Measurements from ENCODE around the gene SLC49A4.

Gene SLC49A4

GRCh38 chr3:122800031-122800430 is 5.2 kb downstream of the SLC49A4 start:
- Histone ChIP-seq H3K4me3 (ENCODE audit: low read length, poor library complexity, severe bottlenecking) (no peak overlapping the region), H3K4me2 (ENCODE audit: low read depth, low read length, poor library complexity, severe bottlenecking) (peak overlapping the region; percentile 34), H3K79me2 (ENCODE audit: insufficient read depth, low read length) (peaks cover 35% of the 10 kb centered on the region; the same call in 1 of the 2 replicates), H2AFZ (ENCODE audit: low read length) (no peak overlapping the region), H4K20me1 (ENCODE audit: insufficient read depth, low read length, poor library complexity, severe bottlenecking) (peaks cover 4% of the 10 kb centered on the region), H3K9me3 (ENCODE audit: insufficient read depth, low read depth, low read length) (no peaks in the 10 kb centered on the region), H3K4me1 (ENCODE audit: insufficient read depth, low read length, poor library complexity, severe bottlenecking) (peaks cover 38% of the 10 kb centered on the region), H3K9me2 (replicated peaks; ENCODE audit: low read depth, low read length) (no peaks in the 10 kb centered on the region), H3K36me3 (ENCODE audit: insufficient read depth, low read length) (no peaks in the 10 kb centered on the region), H3K9ac (ENCODE audit: low read depth, low read length, poor library complexity, severe bottlenecking) (no peak overlapping the region), H3K27me3 (ENCODE audit: insufficient read depth, low read length, poor library complexity, severe bottlenecking) (no peaks in the 10 kb centered on the region), H3F3A (ENCODE audit: low read depth) (no peaks in the 10 kb centered on the region)
- TF ChIP-seq CTCF (conservative IDR thresholded peaks at IDR 0.05; ENCODE audit: low read length) (no peak), EZH2phosphoT487 (IDR thresholded peaks at IDR 0.05; ENCODE audit: borderline replicate concordance) (no peak)

GRCh38 chr3:122800706-122801237 is 5.9 kb downstream of the SLC49A4 start:
- Histone ChIP-seq H3K27me3 (ENCODE audit: insufficient read depth, low read length, poor library complexity, severe bottlenecking) (no peaks in the 10 kb centered on the region), H3K9ac (ENCODE audit: low read depth, low read length, poor library complexity, severe bottlenecking) (no peak overlapping the region), H3K4me2 (ENCODE audit: low read depth, low read length, poor library complexity, severe bottlenecking) (peak overlapping the region; percentile 13), H3K36me3 (ENCODE audit: insufficient read depth, low read length) (no peaks in the 10 kb centered on the region), H3K9me2 (replicated peaks; ENCODE audit: low read depth, low read length) (no peaks in the 10 kb centered on the region), H3K4me1 (ENCODE audit: insufficient read depth, low read length, poor library complexity, severe bottlenecking) (peaks cover 32% of the 10 kb centered on the region), H2AFZ (ENCODE audit: low read length) (no peak overlapping the region), H3K79me2 (ENCODE audit: insufficient read depth, low read length) (peaks cover 28% of the 10 kb centered on the region; the same call in 1 of the 2 replicates), H3F3A (ENCODE audit: low read depth) (no peaks in the 10 kb centered on the region), H4K20me1 (ENCODE audit: insufficient read depth, low read length, poor library complexity, severe bottlenecking) (peaks cover 4% of the 10 kb centered on the region), H3K4me3 (ENCODE audit: low read length, poor library complexity, severe bottlenecking) (no peak overlapping the region), H3K9me3 (ENCODE audit: insufficient read depth, low read depth, low read length) (no peaks in the 10 kb centered on the region)
- TF ChIP-seq CTCF (conservative IDR thresholded peaks at IDR 0.05; ENCODE audit: low read length) (no peak), EZH2phosphoT487 (IDR thresholded peaks at IDR 0.05; ENCODE audit: borderline replicate concordance) (no peak)

- no peak for TF ChIP-seq EZH2phosphoT487 (IDR thresholded peaks at IDR 0.05; ENCODE audit: borderline replicate concordance)
- no peak for TF ChIP-seq CTCF (conservative IDR thresholded peaks at IDR 0.05; ENCODE audit: low read length)
- Histone ChIP-seq H3K27me3 (ENCODE audit: insufficient read depth, low read length, poor library complexity, severe bottlenecking) (no peaks in the 10 kb centered on the region), H3K4me2 (ENCODE audit: low read depth, low read length, poor library complexity, severe bottlenecking) (no peak overlapping the region), H2AFZ (ENCODE audit: low read length) (no peak overlapping the region), H3K9me2 (replicated peaks; ENCODE audit: low read depth, low read length) (no peaks in the 10 kb centered on the region), H3F3A (ENCODE audit: low read depth) (no peaks in the 10 kb centered on the region), H3K79me2 (ENCODE audit: insufficient read depth, low read length) (peaks cover 13% of the 10 kb centered on the region; the same call in 1 of the 2 replicates), H4K20me1 (ENCODE audit: insufficient read depth, low read length, poor library complexity, severe bottlenecking) (no peaks in the 10 kb centered on the region), H3K9ac (ENCODE audit: low read depth, low read length, poor library complexity, severe bottlenecking) (no peak overlapping the region), H3K4me3 (ENCODE audit: low read length, poor library complexity, severe bottlenecking) (no peak overlapping the region), H3K36me3 (ENCODE audit: insufficient read depth, low read length) (no peaks in the 10 kb centered on the region; the same call in 1 of the 2 replicates), H3K4me1 (ENCODE audit: insufficient read depth, low read length, poor library complexity, severe bottlenecking) (peaks cover 19% of the 10 kb centered on the region), H3K9me3 (ENCODE audit: insufficient read depth, low read depth, low read length) (no peaks in the 10 kb centered on the region)
Measured at GRCh38 chr3:122802323-122802722, 7.5 kb downstream of the SLC49A4 start.
